T47D (cell line): ENCODE measurements around the gene DCTN4.
"Not testable (repeated sequence)": the region's sequence is repeated elsewhere in the genome, so short reads cannot be mapped to it uniquely, and the experiment has no call there.

ENCODE experiments used
- DNase-seq, 2 experiments: peaks; one replicate each; pipeline versions ENCODE4 v3.0.0 to v3.0.0-alpha.2; 2011 to 2012; ENCODE audit warnings: low read depth in 1 of 2, low spot score in 1 of 2
- JUND ChIP-seq: IDR thresholded peaks from 2 replicates; pipeline ENCODE4 v1.6.1; 2012; ENCODE audit warnings: low read depth
- in situ Hi-C: cut with HindIII; loops from 2 replicates; pipeline ENCODE4 v1.10.0; 2016; ENCODE audit warnings: low sequenced_read_pairs, low pct_unique_long_range_greater_than_20kb

DCTN4 gene

GRCh38 chr5:150758531-150759333, at the start of gene DCTN4:
Gene DCTN4, minus strand, starts transcription at chr5:150759017. Its CDS starts 24 bp downstream, at chr5:150758993.
- no peak for TF ChIP-seq JUND
- in situ Hi-C loops = no loop called here

GRCh38 chr5:150804388-150804787, 45.6 kb upstream of the DCTN4 start:
- no peak for DNase-seq
- no peak for TF ChIP-seq JUND
- in situ Hi-C loops = no loop called here

More at GRCh38 chr5:150758531-150759333, at the start of gene DCTN4:
- peak; percentile 93 to 100 for DNase-seq

GRCh38 chr5:150801117-150801927, 42.5 kb upstream of the DCTN4 start:
- DNase-seq = peak; percentile 54 to 91
- in situ Hi-C loops = no loop called here
- TF ChIP-seq JUND = no peak

DNA sequence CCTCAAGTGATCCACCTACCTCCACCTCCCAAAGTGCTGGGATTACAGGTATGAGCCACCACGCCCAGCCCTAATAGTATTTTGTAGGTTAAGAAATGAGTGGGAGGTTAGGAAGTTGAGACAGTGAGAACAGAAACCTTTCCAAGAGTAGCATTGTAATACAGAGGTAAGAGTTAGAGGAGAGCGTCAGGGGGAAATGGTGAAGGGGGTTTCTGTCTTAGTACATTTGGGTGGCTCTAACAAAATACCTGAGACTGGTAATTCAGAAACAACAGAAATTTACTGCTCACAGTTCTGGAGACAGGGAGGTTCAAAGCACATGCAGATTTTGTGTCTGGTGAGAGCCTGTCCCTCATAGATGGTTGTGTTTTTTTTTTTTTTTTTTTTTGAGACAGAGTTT, 38.6 kb upstream of the DCTN4 start:
- TF ChIP-seq JUND = no peak
- no peak for DNase-seq
- in situ Hi-C loops = no loop called here

- TF ChIP-seq JUND = no peak
- in situ Hi-C loops = no loop called here
- DNase-seq = no peak
Measured at GRCh38 chr5:150794927-150795326, 36.1 kb upstream of the DCTN4 start.

DNA sequence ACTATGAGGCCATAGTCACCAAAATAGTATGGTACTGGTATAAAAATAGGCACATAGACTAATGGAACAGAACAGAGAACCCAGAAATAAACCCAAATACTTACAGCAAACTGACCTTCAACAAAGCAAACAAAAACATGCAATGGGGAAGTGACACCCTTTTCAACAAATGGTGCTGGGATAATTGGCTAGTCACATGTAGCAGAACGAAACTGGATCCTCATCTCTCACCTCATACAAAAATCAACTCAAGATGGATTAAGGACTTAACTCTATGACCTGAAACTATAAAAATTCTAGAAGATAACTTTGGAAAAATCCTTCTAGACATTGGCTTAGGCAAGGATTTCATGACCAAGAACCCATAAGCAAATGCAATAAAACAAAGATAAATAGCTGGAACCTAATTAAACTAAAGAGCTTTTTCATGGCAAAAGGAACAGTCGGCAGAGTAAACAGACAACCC, 34.6 kb upstream of the DCTN4 start:
- in situ Hi-C loops, DNase-seq: not testable (repeated sequence)

GRCh38 chr5:150791536-150791935, 32.7 kb upstream of the DCTN4 start:
- DNase-seq = no peak
- TF ChIP-seq JUND = no peak
- in situ Hi-C loops = no loop called here

DNA sequence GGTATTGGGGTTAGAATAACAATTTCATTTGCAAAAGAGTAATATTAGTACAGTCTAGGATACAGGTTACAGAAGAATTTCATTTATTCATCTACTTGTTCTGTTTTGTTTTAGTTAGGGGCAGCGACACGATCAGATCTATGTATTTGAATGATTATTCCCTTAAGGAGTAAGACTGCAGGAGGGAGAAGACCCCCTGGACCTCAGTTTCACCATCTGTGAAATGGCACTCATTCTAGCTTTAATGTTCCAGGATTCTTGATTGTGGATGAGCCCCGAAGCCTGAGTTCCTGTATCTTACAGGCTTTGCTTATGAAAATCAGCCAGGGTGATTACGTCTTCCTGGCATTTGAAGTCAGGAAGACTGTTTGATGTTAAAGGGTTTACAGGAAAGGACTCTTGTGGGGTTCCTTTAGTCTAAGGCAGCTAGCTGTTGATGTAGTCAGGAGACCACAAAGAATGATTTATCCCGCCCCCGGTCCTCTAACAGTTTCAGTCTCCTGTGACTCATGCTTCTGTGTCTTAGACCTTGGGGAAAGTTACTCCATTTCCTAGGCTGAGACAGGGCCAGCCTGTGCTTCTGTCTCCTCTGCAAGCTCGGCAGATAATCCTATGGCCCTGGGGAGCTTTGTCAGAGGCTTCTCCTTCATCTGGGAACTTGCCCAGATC, 31.3 kb upstream of the DCTN4 start:
- no peak for TF ChIP-seq JUND
- in situ Hi-C loops = no loop called here
- no peak for DNase-seq

DNA sequence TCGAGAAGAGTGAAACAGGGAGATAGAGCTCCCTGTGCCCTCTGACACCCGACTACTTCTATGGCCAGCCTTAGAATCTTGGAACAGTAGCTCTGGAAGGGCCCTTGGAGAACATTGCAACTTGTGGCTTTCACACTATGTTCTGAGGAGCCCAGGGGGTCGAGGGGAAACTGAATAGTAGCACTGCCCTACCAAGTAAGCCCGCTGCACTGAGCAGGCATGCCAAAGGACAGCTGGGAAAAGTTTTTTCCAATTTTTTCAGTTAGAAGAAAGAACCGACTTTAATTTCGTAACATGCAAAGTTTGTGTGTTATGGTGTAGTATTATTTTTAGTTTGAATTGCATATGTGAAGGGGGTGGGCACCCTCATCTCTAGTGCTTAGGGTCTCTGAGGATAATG, 30.6 kb upstream of the DCTN4 start:
- no peak for DNase-seq
- no peak for TF ChIP-seq JUND
- in situ Hi-C loops = no loop called here

GRCh38 chr5:150788977-150789376, 30.2 kb upstream of the DCTN4 start:
- in situ Hi-C loops = no loop called here
- TF ChIP-seq JUND = no peak
- DNase-seq = no peak

DNA sequence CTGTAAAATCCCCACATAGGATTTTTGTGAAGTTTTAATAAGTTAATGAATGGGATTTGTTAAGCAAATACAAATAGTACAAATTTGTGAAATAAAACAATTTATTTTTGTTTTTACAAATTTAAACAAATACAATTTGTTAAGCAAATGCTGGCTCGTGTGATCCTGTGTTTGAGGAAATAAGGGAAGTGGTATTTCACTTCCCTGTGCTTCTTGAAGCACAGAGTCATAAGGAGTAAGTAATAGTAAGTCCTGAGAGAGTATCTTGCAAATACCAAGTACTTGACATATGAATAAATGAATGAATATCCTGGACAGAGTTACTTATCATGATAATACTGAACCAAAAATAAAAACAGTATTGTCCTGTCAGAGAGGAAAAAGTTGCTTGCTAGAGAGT, 28.8 kb upstream of the DCTN4 start:
- in situ Hi-C loops = no loop called here
- no peak for DNase-seq
- TF ChIP-seq JUND = no peak

DNA sequence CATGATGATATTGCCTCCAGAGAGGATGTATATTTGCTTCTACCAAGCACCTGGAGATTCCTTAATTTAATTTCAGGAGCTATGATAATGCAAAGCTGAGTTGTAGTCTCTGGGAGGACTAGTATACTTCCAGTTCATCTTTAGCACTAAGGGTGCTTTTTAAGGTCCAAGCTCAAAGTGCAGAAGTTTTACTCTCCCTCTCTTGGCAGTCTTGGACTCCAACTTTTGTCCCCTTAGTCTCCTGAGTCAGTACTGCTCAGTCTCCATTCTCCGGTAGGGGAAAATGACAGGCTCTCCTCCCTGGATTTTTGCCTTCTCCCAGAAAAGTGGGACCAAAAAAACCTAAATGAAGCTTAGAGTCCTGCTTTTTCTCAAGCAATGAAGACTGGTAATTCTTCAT, 28.1 kb upstream of the DCTN4 start:
- in situ Hi-C loops = no loop called here
- TF ChIP-seq JUND = no peak
- DNase-seq = no peak

- no peak for TF ChIP-seq JUND
- in situ Hi-C loops = no loop called here
- DNase-seq = no peak
Measured at GRCh38 chr5:150785950-150786349, 27.1 kb upstream of the DCTN4 start.
